C4-2B (cell line): Measurements from ENCODE around the gene MRPL40.

Source experiments
- H3K27ac ChIP-seq: fragments of 450-650 bp; 2 replicates; pipeline ENCODE4 v1.5.1; 2017
- ZFX ChIP-seq: fragments of 450-650 bp; IDR thresholded peaks from 2 replicates; pipeline ENCODE4 v1.6.1; 2017
- TF ChIP-seq, protein P1 (sequence below): fragments of 450-650 bp; conservative IDR thresholded peaks from 2 replicates; pipeline ENCODE4 v1.5.1; 2017; ENCODE audit warnings: mild to moderate bottlenecking

The MRPL40 gene

DNA sequence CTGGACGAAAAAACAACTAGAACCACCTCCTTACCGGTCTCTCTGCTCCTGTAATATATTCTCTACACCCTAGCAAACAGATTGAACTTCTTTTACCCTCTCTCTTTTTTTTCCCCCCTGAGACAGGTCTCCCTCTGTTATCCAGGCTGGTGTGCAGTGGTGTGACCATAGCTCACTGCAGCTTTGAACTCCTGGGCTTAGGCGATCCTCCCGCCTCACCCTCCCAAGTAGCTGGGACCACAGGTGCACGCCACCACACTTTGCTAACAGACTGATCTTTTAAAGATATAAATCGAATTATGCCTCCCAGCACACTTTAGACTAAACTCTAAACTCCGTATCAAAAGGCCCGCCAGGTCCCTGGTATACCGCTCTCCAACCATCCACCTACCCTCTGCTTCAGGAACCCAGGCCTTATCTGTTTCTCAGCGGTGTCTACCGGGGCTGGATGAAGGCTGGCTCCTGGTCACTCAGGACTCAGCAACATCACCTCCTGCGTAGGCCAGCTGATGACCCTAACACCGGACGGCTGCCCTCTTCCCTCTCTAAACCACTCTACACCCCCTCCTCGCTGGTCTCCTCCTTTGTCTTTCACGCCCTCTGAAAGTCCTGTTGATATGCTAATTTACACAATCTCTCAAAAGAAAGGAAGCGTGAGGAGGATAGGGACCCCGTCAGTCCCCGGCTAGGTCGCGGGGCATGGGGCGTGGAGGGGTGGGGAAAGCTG, 14.4 kb downstream of the MRPL40 start:
- TF ChIP-seq, protein P1, sequence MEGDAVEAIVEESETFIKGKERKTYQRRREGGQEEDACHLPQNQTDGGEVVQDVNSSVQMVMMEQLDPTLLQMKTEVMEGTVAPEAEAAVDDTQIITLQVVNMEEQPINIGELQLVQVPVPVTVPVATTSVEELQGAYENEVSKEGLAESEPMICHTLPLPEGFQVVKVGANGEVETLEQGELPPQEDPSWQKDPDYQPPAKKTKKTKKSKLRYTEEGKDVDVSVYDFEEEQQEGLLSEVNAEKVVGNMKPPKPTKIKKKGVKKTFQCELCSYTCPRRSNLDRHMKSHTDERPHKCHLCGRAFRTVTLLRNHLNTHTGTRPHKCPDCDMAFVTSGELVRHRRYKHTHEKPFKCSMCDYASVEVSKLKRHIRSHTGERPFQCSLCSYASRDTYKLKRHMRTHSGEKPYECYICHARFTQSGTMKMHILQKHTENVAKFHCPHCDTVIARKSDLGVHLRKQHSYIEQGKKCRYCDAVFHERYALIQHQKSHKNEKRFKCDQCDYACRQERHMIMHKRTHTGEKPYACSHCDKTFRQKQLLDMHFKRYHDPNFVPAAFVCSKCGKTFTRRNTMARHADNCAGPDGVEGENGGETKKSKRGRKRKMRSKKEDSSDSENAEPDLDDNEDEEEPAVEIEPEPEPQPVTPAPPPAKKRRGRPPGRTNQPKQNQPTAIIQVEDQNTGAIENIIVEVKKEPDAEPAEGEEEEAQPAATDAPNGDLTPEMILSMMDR, result no peak
- TF ChIP-seq ZFX, result no peak
- H3K27ac ChIP-seq, result peak overlapping the region; percentile 93

DNA sequence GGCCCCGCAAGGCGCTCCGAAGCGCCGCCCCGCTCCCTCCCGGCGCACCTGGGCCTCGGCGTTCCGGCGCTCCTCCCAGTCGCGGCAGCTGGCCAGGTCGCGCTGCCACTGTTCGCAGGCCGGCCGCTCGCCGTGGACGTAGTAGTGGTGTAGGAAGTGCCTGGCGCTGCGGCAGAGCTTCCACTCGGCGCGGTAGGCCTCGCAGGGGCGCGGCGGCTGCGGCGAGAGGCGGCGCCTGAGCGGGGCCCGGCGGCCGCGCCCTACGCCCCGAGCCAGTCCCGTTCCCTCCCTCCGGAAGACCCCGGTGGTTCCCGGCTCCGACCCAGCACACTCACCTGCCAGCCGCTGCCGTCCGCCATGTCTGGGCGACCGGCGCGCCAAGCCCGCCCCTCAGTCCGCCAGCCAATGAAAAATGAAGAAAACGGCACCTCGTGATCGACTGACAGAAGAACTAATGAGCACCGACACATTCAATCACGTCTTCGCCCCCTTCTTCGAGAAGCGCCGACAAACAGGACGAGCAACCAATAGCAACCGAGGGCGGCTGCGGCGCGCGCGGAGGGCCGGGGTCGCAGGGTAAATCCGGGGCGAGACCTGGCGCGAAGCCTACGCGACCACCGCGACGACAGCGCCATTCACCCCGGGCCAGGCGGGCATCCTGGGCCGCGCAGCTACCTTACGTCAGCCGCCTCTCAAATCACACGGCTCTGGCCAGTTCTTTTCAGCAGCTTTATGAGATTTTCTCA, 15.2 kb downstream of the MRPL40 start, which contains the start of gene C22orf39:
C22orf39 (minus strand) TSS at position 382 of the 746 bp plus-strand sequence; CDS start at position 359, 23 bp downstream.
- TF ChIP-seq, protein P1, result no peak
- TF ChIP-seq ZFX, result peak; percentile 95
- peak within 1 kb of the TSS; percentile 93 for H3K27ac ChIP-seq

DNA sequence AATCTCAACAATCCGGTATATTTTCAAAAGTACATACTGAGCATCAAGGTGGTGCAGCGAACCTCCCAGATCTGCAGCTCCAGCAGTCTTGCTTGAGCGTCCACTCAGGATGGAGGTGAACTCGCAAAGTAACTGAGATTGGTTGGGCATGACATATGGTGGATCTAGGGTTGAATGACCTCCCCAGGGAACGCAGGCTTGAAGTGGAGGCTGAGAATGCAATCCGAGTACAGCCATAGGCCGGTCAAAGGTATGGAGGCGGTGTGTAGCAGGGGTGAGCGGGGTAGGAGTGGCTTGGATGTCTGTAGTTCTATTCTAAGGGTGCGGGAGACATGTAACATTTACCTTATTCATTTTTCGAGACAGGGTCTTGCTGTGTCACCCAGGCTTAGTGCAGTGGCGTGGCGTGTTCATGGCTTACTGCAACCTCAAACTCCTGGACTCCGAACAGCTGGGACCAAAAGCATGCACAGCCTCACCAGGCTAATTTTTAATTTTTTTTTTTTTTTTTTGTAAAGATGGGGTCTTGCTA, 15.8 kb downstream of the MRPL40 start:
- peak overlapping the region; percentile 93 for H3K27ac ChIP-seq
- TF ChIP-seq, protein P1, result no peak

DNA sequence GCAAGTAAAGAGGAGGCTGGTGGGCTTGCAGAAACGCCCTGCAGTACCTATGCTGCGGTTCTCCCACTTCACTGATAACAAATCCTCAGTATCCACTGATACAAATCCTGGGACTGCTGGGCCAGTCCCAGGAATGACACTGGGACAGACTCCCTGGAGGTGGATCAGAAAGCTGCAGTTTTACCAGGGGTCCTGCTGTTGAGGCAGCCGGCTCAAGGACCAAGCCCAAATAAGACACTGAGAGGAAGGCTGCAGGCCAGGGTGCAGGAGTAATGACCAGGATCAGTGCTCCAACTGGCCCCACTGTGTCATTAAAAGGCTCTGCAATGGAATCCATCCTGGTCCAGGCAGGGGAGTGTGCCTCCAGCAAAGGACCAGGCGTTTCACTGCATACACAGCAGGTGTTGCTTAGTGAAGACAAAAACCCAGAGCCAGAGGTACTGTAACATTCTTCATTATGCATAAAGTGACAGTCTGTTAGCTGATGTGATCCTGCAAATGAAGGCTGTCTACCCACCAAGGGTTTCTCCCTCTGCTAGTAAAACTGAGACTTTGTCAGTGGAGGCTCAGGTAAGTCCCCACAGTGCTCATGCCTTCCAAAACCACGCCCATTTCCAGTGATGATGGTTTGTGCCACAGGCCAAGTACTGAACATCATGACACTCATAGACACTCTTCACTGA, 16.5 kb downstream of the MRPL40 start:
- TF ChIP-seq, protein P1, result no peak
- H3K27ac ChIP-seq, result peak overlapping the region; percentile 93

GRCh38 chr22:19449422-19449767, 17.1 kb downstream of the MRPL40 start:
- TF ChIP-seq ZFX, result no peak
- TF ChIP-seq, protein P1, result no peak
- H3K27ac ChIP-seq, result no peak overlapping the region; the same call in 1 of the 2 replicates

GRCh38 chr22:19450363-19451175, 18.2 kb downstream of the MRPL40 start:
- no peak overlapping the region for H3K27ac ChIP-seq
- no peak for TF ChIP-seq ZFX
- TF ChIP-seq, protein P1, result no peak
